Retinal pigment epithelial cell (primary cell): ENCODE data around the gene PKD2.
A peak's percentile ranks its signal among the peaks of the same experiment; 100 is the strongest.
"Not testable (repeated sequence)": the region's sequence is repeated elsewhere in the genome, so short reads cannot be mapped to it uniquely, and the experiment has no call there.

ENCODE experiments used
- DNase-seq: peaks from one replicate; pipeline ENCODE4 v3.0.0-alpha.2; 2010; ENCODE audit warnings: low read depth
- H3K4me3 ChIP-seq: 2 replicates; pipeline ENCODE4 v1.5.1; 2011; ENCODE audit warnings: mild to moderate bottlenecking, low read length, control low read depth, moderate library complexity
- CTCF ChIP-seq: conservative IDR thresholded peaks from 2 replicates; pipeline ENCODE4 v1.5.1; 2011; ENCODE audit warnings: low read depth, low read length, control low read depth, inconsistent platforms

Gene PKD2

GRCh38 chr4:88101165-88101564, 93.7 kb downstream of the PKD2 start:
- H3K4me3 ChIP-seq: no peak overlapping the region
- no peak for TF ChIP-seq CTCF
- DNase-seq: no peak

GRCh38 chr4:88102026-88102425, 94.6 kb downstream of the PKD2 start:
- no peak overlapping the region for H3K4me3 ChIP-seq
- no peak for DNase-seq
- TF ChIP-seq CTCF: no peak

GRCh38 chr4:88104902-88105610, 97.6 kb downstream of the PKD2 start:
- no peak overlapping the region for H3K4me3 ChIP-seq
- peak; percentile 10 for DNase-seq
- TF ChIP-seq CTCF: no peak

GRCh38 chr4:88106205-88106604, 98.8 kb downstream of the PKD2 start:
- H3K4me3 ChIP-seq: no peak overlapping the region
- no peak for DNase-seq
- no peak for TF ChIP-seq CTCF

GRCh38 chr4:88107406-88108107, 100.1 kb downstream of the PKD2 start:
- TF ChIP-seq CTCF: no peak
- no peak overlapping the region for H3K4me3 ChIP-seq
- DNase-seq: no peak

GRCh38 chr4:88108108-88108465, 100.7 kb downstream of the PKD2 start:
- not testable (repeated sequence) for DNase-seq, H3K4me3 ChIP-seq

GRCh38 chr4:88108747-88109122, 101.3 kb downstream of the PKD2 start:
- no peak overlapping the region for H3K4me3 ChIP-seq
- DNase-seq: no peak
- TF ChIP-seq CTCF: no peak
